GM21723 (cell line): ENCODE measurements around the gene GARIN1A.
"Not testable (repeated sequence)": the region's sequence is repeated elsewhere in the genome, so short reads cannot be mapped to it uniquely, and the experiment has no call there.

Experiments used
- ATAC-seq: cut with Tn5 transposase; IDR thresholded peaks from one replicate; pipeline ENCODE4 v1.9.1; 2021; ENCODE audit warnings: mild to moderate bottlenecking, moderate library complexity; ENCODE audit not compliant: unreplicated experiment

Gene GARIN1A

GRCh38 chr7:128671992-128672391 is at the start of gene GARIN1A:
TSS of gene GARIN1A (plus strand) at chr7:128672292. CDS start at chr7:128672398, 106 bp downstream.
- ATAC-seq: no peak

GRCh38 chr7:128627124-128627523 is 45.0 kb upstream of the GARIN1A start:
- not testable (repeated sequence) for ATAC-seq

- not testable (repeated sequence) for ATAC-seq
Observed at GRCh38 chr7:128633915-128634314, 38.2 kb upstream of the GARIN1A start.

GRCh38 chr7:128645206-128645605 is 26.9 kb upstream of the GARIN1A start:
- ATAC-seq: not testable (repeated sequence)

GRCh38 chr7:128645844-128646243 is 26.2 kb upstream of the GARIN1A start:
- not testable (repeated sequence) for ATAC-seq

DNA sequence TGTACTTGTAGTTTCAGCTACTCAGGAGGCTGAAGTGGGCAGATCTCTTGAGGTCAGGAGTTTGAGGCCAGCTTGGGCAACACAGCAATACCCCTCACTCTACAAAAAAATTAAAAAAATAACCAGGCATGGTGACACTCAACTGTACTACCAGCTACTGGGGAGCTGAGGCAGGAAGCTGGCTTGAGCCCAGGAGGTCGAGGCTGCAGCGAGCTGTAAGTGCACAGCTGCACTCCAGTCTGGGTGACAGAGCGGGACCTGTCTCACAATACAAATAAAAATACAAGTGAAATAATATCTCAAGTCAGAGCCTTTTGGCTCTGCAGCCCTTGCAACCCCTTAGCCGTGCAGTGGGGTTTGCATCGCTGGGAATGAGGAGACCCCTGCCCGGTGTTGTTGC is 25.2 kb upstream of the GARIN1A start:
- ATAC-seq: not testable (repeated sequence)

GRCh38 chr7:128651096-128651495 is 21.0 kb upstream of the GARIN1A start:
- not testable (repeated sequence) for ATAC-seq

GRCh38 chr7:128652606-128653005 is 19.5 kb upstream of the GARIN1A start:
- not testable (repeated sequence) for ATAC-seq

- not testable (repeated sequence) for ATAC-seq
Observed at GRCh38 chr7:128653197-128653596, 18.9 kb upstream of the GARIN1A start.

DNA sequence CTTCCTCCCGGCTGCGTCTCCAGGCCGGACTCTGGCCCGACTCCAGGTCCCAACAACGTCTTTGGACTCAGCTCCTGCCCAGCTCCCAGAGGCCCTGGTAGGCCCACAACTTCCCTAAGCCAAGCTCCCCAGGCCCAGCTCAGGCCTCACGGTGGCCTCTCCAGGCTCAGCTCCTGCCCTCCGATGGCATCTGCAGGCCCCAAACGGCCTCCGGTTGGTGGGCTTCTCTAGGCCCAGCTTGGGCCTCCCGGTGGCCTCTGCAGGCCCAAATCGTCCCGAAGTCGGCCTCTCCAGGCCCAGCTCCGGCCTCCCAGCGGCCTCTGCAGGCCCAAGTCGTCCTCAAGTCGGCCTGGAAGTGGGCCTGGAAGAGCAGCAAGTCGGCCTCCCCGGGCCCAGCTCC is 18.0 kb upstream of the GARIN1A start:
- not testable (repeated sequence) for ATAC-seq

- not testable (repeated sequence) for ATAC-seq
Observed at GRCh38 chr7:128654501-128654900, 17.6 kb upstream of the GARIN1A start.

DNA sequence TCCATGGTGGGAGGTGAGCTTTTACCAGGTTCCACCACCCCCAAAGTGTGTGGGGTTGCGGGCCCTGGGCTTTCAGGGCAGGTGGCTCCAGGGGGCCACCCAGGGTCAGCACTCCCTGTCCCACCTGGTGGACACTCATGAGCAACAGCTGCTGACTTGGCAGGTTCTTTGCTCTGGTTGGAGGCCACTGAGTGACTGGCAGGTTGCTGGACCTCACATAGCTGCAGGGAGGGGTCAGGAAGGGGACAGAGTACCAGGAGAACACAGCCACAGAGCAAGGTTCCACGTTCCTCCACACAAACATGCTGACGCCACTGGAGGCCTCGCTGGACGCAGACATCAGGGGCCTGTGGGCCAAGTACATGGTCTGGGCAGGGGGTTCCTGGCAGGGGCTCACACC is 13.7 kb upstream of the GARIN1A start:
- not testable (repeated sequence) for ATAC-seq

GRCh38 chr7:128660596-128660995 is 11.5 kb upstream of the GARIN1A start:
- no peak for ATAC-seq

DNA sequence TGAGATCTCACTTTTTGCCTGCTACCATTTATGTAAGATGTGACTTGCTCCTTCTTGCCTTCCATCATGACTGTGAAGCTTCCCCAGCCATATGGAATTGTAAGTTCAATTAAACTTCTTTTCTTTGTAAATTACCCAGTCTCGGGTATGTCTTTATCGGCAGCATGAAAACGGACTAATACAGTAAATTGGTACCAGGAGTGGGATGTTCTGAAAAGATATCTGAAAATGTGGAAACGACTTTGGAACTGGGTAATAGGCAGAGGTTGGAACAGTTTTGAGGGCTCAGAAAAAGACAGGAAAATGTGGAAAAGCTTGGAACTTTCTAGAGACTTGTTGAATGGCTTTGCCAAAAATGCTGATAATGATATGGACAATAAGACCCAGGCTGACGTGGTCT is 10.6 kb upstream of the GARIN1A start:
- no peak for ATAC-seq

DNA sequence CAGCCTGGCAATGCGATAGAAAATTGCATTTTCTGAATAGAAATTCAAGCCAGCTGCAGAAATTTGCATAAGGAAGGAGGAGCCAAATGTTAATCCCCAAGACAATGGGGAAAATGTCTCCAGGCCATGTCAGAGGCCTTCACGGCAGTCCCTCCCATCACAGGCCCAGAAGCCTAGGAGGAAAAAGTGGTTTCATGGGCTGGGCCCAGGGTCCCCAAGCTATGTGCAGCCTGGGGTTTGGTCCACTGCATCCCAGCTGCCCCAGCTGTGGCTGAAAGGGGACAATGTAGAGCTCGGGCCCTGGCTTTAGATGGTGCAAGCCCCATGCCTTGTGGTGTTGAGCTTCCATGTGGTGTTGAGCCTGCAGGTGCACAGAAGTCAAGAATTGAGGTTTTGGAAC is 10.0 kb upstream of the GARIN1A start:
- ATAC-seq: no peak

DNA sequence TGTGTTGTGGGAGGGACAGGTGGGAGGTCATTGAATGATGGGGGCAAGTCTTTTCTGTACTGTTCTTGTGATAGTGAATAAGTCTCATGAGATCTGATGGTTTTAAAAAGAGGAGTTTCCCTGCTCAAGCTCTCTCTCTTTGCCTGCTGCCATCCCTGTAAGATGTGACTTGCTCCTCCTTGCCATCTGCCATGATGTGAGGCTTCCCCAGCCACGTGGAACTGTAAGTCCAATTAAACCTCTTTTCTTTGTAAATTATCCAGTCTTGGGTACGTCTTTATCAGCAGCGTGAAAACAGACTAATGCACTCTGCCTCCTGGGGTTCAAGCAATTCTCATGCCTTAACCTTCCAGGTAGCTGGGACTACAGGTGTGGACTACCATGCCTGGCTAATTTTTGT is 8.9 kb upstream of the GARIN1A start:
- ATAC-seq: not testable (repeated sequence)

GRCh38 chr7:128665057-128665456 is 7.0 kb upstream of the GARIN1A start:
- no peak for ATAC-seq

DNA sequence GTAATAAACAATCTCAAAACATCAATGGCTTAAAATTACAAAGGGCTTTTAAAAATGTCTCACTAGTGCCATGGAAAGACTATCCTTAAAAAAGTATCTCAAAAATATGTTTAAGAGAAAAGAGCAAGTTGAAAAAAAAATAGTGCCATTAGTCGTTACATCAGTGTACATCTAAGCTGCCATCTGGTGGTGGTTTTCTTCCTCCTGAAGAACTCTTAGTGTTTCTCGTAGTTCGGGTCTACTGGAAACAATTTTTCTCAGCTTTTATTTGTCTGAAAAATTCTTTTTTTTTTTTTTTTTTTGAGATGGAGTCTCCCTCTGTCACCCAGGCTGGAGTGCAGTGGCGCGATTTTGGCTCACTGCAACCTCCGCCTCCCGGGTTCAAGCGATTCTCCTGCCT is 5.9 kb upstream of the GARIN1A start:
- ATAC-seq: no peak

- ATAC-seq: no peak
Observed at GRCh38 chr7:128672927-128673517, 930 bp downstream of the GARIN1A start.

GRCh38 chr7:128673571-128673970 is 1.5 kb downstream of the GARIN1A start:
- ATAC-seq: no peak

DNA sequence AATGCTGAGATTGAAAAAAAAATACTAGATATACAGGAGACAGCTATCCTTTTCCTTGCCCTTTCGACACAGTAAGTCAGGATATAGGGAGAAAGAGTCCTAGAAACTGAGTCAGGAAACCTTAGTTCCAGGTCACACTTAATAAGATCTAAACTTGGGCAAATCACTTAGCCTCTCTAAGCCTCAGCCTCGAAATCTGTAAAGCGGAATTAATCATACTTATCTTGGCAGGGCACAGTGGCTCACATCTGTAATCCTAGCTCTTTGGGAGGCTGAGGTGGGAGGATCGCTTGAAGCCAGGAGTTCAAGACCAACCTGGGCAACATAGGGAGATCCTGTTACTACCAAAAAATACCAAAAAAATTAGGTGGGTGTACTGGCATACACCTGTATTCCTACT is 4.6 kb downstream of the GARIN1A start:
- ATAC-seq: no peak

GRCh38 chr7:128679920-128680319 is 7.8 kb downstream of the GARIN1A start:
- no peak for ATAC-seq
